HG02938 (cell line): ENCODE results near the gene TMEFF2.

Experiments used
- ATAC-seq: cut with Tn5 transposase; IDR thresholded peaks from one replicate; pipeline ENCODE4 v1.9.1; 2021; ENCODE audit warnings: mild to moderate bottlenecking, moderate library complexity; ENCODE audit not compliant: unreplicated experiment

TMEFF2 gene

GRCh38 chr2:192070099-192070498, 124.6 kb downstream of the TMEFF2 start:
- ATAC-seq, result no peak

- ATAC-seq, result no peak
These were observed 125.3 kb downstream of the TMEFF2 start for GRCh38 chr2:192069417-192069816.

GRCh38 chr2:192068966-192069365, 125.8 kb downstream of the TMEFF2 start:
- ATAC-seq, result no peak

GRCh38 chr2:192067631-192068030, 127.1 kb downstream of the TMEFF2 start:
- no peak for ATAC-seq

GRCh38 chr2:192064459-192064858, 130.3 kb downstream of the TMEFF2 start:
- ATAC-seq, result no peak

- ATAC-seq, result no peak
These were observed 134.6 kb downstream of the TMEFF2 start for GRCh38 chr2:192060161-192060560.

- no peak for ATAC-seq
These were observed 135.5 kb downstream of the TMEFF2 start for GRCh38 chr2:192059266-192059665.

GRCh38 chr2:192053921-192054320, 140.8 kb downstream of the TMEFF2 start:
- no peak for ATAC-seq

GRCh38 chr2:192051533-192051932, 143.2 kb downstream of the TMEFF2 start:
- no peak for ATAC-seq

GRCh38 chr2:192049362-192049761, 145.4 kb downstream of the TMEFF2 start:
- no peak for ATAC-seq

- ATAC-seq, result no peak
These were observed 147.2 kb downstream of the TMEFF2 start for GRCh38 chr2:192047315-192048107.

- no peak for ATAC-seq
These were observed 150.2 kb downstream of the TMEFF2 start for GRCh38 chr2:192044496-192044895.

GRCh38 chr2:192043216-192043870, 151.4 kb downstream of the TMEFF2 start:
- no peak for ATAC-seq

GRCh38 chr2:192042126-192042525, 152.6 kb downstream of the TMEFF2 start:
- ATAC-seq, result no peak

- ATAC-seq, result no peak
These were observed 156.6 kb downstream of the TMEFF2 start for GRCh38 chr2:192038110-192038509.

- ATAC-seq, result no peak
These were observed 158.8 kb downstream of the TMEFF2 start for GRCh38 chr2:192035731-192036442.

- ATAC-seq, result no peak
These were observed 163.9 kb downstream of the TMEFF2 start for GRCh38 chr2:192030856-192031255.

- no peak for ATAC-seq
These were observed 164.4 kb downstream of the TMEFF2 start for GRCh38 chr2:192030289-192030688.

GRCh38 chr2:192029089-192029488, 165.6 kb downstream of the TMEFF2 start:
- peak; percentile 89 for ATAC-seq

GRCh38 chr2:192026825-192027120, 168.0 kb downstream of the TMEFF2 start:
- ATAC-seq, result no peak

- no peak for ATAC-seq
These were observed 168.5 kb downstream of the TMEFF2 start for GRCh38 chr2:192026059-192026824.
